CD4-positive, alpha-beta T cell (primary cell): Measurements from ENCODE around the gene OSBPL3. TPM values are rescaled to one million over a fixed set of nuclear protein-coding genes. Genes with fewer than 3 reads are reported as not detected.

Experiments used
- ATAC-seq: fragments of 200-7000 bp; cut with Tn5 transposase; one replicate; pipeline ENCODE4 v1.10.0; 2022; ENCODE audit warnings: mild to moderate bottlenecking; ENCODE audit not compliant: poor library complexity
- CTCF ChIA-PET: fragments of 350-600 bp; sonication (Branson Sonifier 250); formaldehyde crosslinking; loops from one replicate; lab custom pipeline; 2021; ENCODE audit warnings: antibody characterized with exemption, inconsistent platforms; lab: Charles Lee
- POLR2A ChIA-PET: fragments of 350-600 bp; sonication (Branson Sonifier 250); formaldehyde crosslinking; loops from one replicate; lab custom pipeline; 2021; ENCODE audit warnings: antibody characterized with exemption, inconsistent platforms; lab: Charles Lee
- DNase-seq, 14 experiments: peaks; one replicate each; pipeline ENCODE4 v3.0.0-alpha.2; 2013 to 2020; ENCODE audit warnings: mixed read lengths in 2 of 14
- H3K27ac ChIP-seq, 2 donors: one replicate each; pipeline versions ENCODE4 v1.5.1 to v1.7.0; 2013; ENCODE audit warnings: low read length in 2 of 2, low read depth in 1 of 2, mild to moderate bottlenecking in 1 of 2
- H3K27me3 ChIP-seq, 2 experiments: 1 replicate in 1 of 2; 2 replicates in 1 of 2; pipeline versions ENCODE4 v1.6.1 to v1.7.0; 2013; ENCODE audit warnings: low read length in 2 of 2, control low read depth in 1 of 2, mild to moderate bottlenecking in 1 of 2, moderate library complexity in 1 of 2; ENCODE audit not compliant: insufficient read depth in 2 of 2, control insufficient read depth in 1 of 2
- H3K36me3 ChIP-seq: one replicate; pipeline ENCODE4 v1.6.1; 2013; ENCODE audit warnings: low read length, control low read depth; ENCODE audit not compliant: insufficient read depth
- H3K4me1 ChIP-seq: one replicate; pipeline ENCODE4 v1.6.1; 2013; ENCODE audit warnings: low read length, control low read depth; ENCODE audit not compliant: insufficient read depth
- H3K4me3 ChIP-seq: one replicate; pipeline ENCODE4 v1.5.1; 2013; ENCODE audit warnings: mild to moderate bottlenecking, low read length, moderate library complexity
- H3K9me3 ChIP-seq, 2 experiments: 1 replicate in 1 of 2; 2 replicates in 1 of 2; pipeline versions ENCODE4 v1.6.1 to v1.7.0; 2013; ENCODE audit warnings: low read length in 2 of 2, mild to moderate bottlenecking in 2 of 2, control low read depth in 1 of 2, moderate library complexity in 1 of 2; ENCODE audit not compliant: control insufficient read depth in 1 of 2, insufficient read depth in 1 of 2
- H3K27ac Mint-ChIP-seq: one replicate; pipeline ENCODE4 v1.8.0; 2020; ENCODE audit warnings: mixed read lengths
- H3K27me3 Mint-ChIP-seq: one replicate; pipeline ENCODE4 v1.8.0; 2021; ENCODE audit warnings: mixed read lengths
- H3K36me3 Mint-ChIP-seq: one replicate; pipeline ENCODE4 v1.8.0; 2021; ENCODE audit warnings: low read depth, mixed read lengths
- H3K4me1 Mint-ChIP-seq: one replicate; pipeline ENCODE4 v1.8.0; 2021; ENCODE audit warnings: low read depth, mixed read lengths
- H3K4me3 Mint-ChIP-seq: one replicate; pipeline ENCODE4 v1.8.0; 2020; ENCODE audit warnings: mild to moderate bottlenecking, mixed read lengths
- H3K9me3 Mint-ChIP-seq: one replicate; pipeline ENCODE4 v1.8.0; 2020; ENCODE audit warnings: mixed read lengths
- CTCF ChIP-seq: fragments of 200-600 bp; IDR thresholded peaks from one replicate; pipeline ENCODE4 v1.8.0; 2022; ENCODE audit warnings: antibody characterized with exemption, mild to moderate bottlenecking
- intact Hi-C, 2 experiments: fragments of 100-400 bp; cut with DNase I in 1 of 2; cut with micrococcal nuclease in 1 of 2; formaldehyde crosslinking; loops; one replicate each; pipeline versions ENCODE4 v1.15.1 to v1.9.0; 2023 to 2025; cut with DNase I, micrococcal nuclease
- total RNA-seq, 174 experiments: library from RNA in 2 of 174; stranded (reverse) in 2 of 174; gene quantifications; one replicate each; pipeline ENCODE4 v1.2.3 and lab custom pipeline; 2021 to 2026

OSBPL3 gene
- total RNA-seq, 2 experiments from 2014 or later = 25.4 to 25.9 TPM

- Mint-ChIP-seq H3K27ac (no peak overlapping the region), H3K4me3 (no peak overlapping the region), H3K4me1 (peaks cover 29% of the 10 kb centered on the region), H3K9me3 (no peaks in the 10 kb centered on the region), H3K27me3 (no peaks in the 10 kb centered on the region), H3K36me3 (peaks cover 47% of the 10 kb centered on the region)
- ChIA-PET POLR2A (interaction anchor here (1.2 kb wide), 1 partner anchor 10 kb away, joined by 3 read pairs; no protein-coding TSS in a partner anchor), CTCF (interaction anchor here (0.8 kb wide), 1 partner anchor 19 kb away, joined by 5 read pairs; no protein-coding TSS in a partner anchor)
- Histone ChIP-seq H3K4me3 (no peak overlapping the region), H3K36me3 (peaks cover 33% of the 10 kb centered on the region), H3K4me1 (peaks cover 24% of the 10 kb centered on the region), H3K9me3 (no peaks in the 10 kb centered on the region), H3K27me3 (no peaks in the 10 kb centered on the region), H3K27ac (no peak overlapping the region)
- intact Hi-C loops = no loop called here
- TF ChIP-seq CTCF = no peak
- DNase-seq (peak in 2 of 14 experiments; percentile 22 to 24), ATAC-seq (no peak)
Measured at GRCh38 chr7:24831240-24831639, 148.7 kb downstream of the OSBPL3 start.

GRCh38 chr7:24830440-24831050 lies 149.4 kb downstream of the OSBPL3 start:
- Mint-ChIP-seq H3K27ac (no peak overlapping the region), H3K27me3 (no peaks in the 10 kb centered on the region), H3K9me3 (no peaks in the 10 kb centered on the region), H3K36me3 (peaks cover 47% of the 10 kb centered on the region), H3K4me1 (peaks cover 29% of the 10 kb centered on the region), H3K4me3 (no peak overlapping the region)
- Histone ChIP-seq H3K27me3 (no peaks in the 10 kb centered on the region), H3K4me3 (no peak overlapping the region), H3K36me3 (peaks cover 33% of the 10 kb centered on the region), H3K4me1 (peaks cover 26% of the 10 kb centered on the region), H3K27ac (no peak overlapping the region), H3K9me3 (no peaks in the 10 kb centered on the region)
- DNase-seq (no peak), ATAC-seq (no peak)
- ChIA-PET POLR2A (interaction anchor here (1.2 kb wide), 1 partner anchor 10 kb away, joined by 3 read pairs; no protein-coding TSS in a partner anchor), CTCF (interaction anchor here (0.8 kb wide), 1 partner anchor 18 kb away, joined by 5 read pairs; no protein-coding TSS in a partner anchor)
- intact Hi-C loops = no loop called here
- TF ChIP-seq CTCF = no peak

GRCh38 chr7:24829787-24830186 lies 150.2 kb downstream of the OSBPL3 start:
- ATAC-seq (no peak), DNase-seq (no peak)
- no peaks in the 10 kb centered on the region for H3K9me3 ChIP-seq
- POLR2A ChIA-PET = no interaction called here
- Mint-ChIP-seq H3K9me3 (no peaks in the 10 kb centered on the region), H3K4me3 (no peak overlapping the region), H3K4me1 (peaks cover 33% of the 10 kb centered on the region), H3K27me3 (no peaks in the 10 kb centered on the region), H3K36me3 (peaks cover 47% of the 10 kb centered on the region), H3K27ac (no peak overlapping the region)
- H3K36me3 ChIP-seq = peaks cover 33% of the 10 kb centered on the region
- CTCF ChIA-PET = no interaction called here
- H3K27ac ChIP-seq = no peak overlapping the region
- no peak overlapping the region for H3K4me3 ChIP-seq
- intact Hi-C loops = no loop called here
- H3K4me1 ChIP-seq = peaks cover 31% of the 10 kb centered on the region
- TF ChIP-seq CTCF = no peak
- H3K27me3 ChIP-seq = no peaks in the 10 kb centered on the region
